B cell (primary cell): Measurements from ENCODE around the gene ST8SIA3. TPM values are rescaled to one million over a fixed set of nuclear protein-coding genes. Genes with fewer than 3 reads are reported as not detected.

ENCODE experiments used
- ATAC-seq: fragments of 200-7000 bp; cut with Tn5 transposase; one replicate; pipeline ENCODE4 v1.10.0; 2021; ENCODE audit warnings: low read depth, mild to moderate bottlenecking, moderate number of reproducible peaks, moderate library complexity
- CTCF ChIA-PET: fragments of 350-600 bp; sonication (Branson Sonifier 250); formaldehyde crosslinking; loops from one replicate; lab custom pipeline; 2021; ENCODE audit warnings: antibody characterized with exemption, inconsistent platforms; lab: Charles Lee
- POLR2A ChIA-PET: fragments of 350-600 bp; sonication (Branson Sonifier 250); formaldehyde crosslinking; loops from one replicate; lab custom pipeline; 2021; ENCODE audit warnings: antibody characterized with exemption; lab: Charles Lee
- DNase-seq: peaks from one replicate; pipeline ENCODE4 v3.0.0; 2013
- H2AFZ ChIP-seq: 2 replicates; pipeline ENCODE4 v1.6.1; 2012; ENCODE audit warnings: mild to moderate bottlenecking, low read depth, low read length; ENCODE audit not compliant: insufficient read depth, poor library complexity, severe bottlenecking
- H3K27ac ChIP-seq, 2 donors: 1 replicate in 1 of 2; 2 replicates in 1 of 2; pipeline ENCODE4 v1.5.1; 2012 to 2013; ENCODE audit warnings: low read length in 2 of 2, mild to moderate bottlenecking in 2 of 2, moderate library complexity in 1 of 2
- H3K27me3 ChIP-seq, 4 experiments: fragments of 200-600 bp in 1 of 4; sonication (generic) in 1 of 4; replicated peaks in 1 of 4; 1 replicate in 2 of 4; 2 replicates in 2 of 4; pipeline versions ENCODE4 v1.6.1 to v1.7.0; 2013 to 2016; ENCODE audit warnings: low read length in 3 of 4, mild to moderate bottlenecking in 2 of 4, mixed read lengths in 1 of 4, moderate library complexity in 1 of 4; ENCODE audit not compliant: insufficient read depth in 4 of 4, control insufficient read depth in 3 of 4; ENCODE audit errors: control extremely low read depth in 1 of 4
- H3K36me3 ChIP-seq, 2 experiments: replicated peaks in 1 of 2; 1 replicate in 1 of 2; 2 replicates in 1 of 2; pipeline versions ENCODE4 v1.6.1 to v1.7.1; 2013; ENCODE audit warnings: low read length in 1 of 2; ENCODE audit not compliant: insufficient read depth in 2 of 2, control insufficient read depth in 1 of 2; ENCODE audit errors: control extremely low read depth in 1 of 2, extremely low read depth in 1 of 2
- H3K4me1 ChIP-seq, 2 donors: fragments of 200-600 bp in 1 of 2; sonication (generic) in 1 of 2; 1 replicate in 1 of 2; 2 replicates in 1 of 2; pipeline versions ENCODE4 v1.5.1 to v1.6.1; 2013 to 2017; ENCODE audit warnings: low read length in 2 of 2; ENCODE audit not compliant: control insufficient read depth in 2 of 2, insufficient read depth in 2 of 2
- H3K4me2 ChIP-seq: replicated peaks from 2 replicates; pipeline ENCODE3; 2012; ENCODE audit warnings: mild to moderate bottlenecking, low read depth, low read length; ENCODE audit not compliant: poor library complexity, severe bottlenecking
- H3K4me3 ChIP-seq, 5 experiments: fragments of 200-600 bp in 1 of 5; sonication (generic) in 1 of 5; 1 replicate in 3 of 5; 2 replicates in 2 of 5; pipeline versions ENCODE4 v1.5.1 to v1.7.0; 2011 to 2016; ENCODE audit warnings: low read length in 4 of 5, mild to moderate bottlenecking in 4 of 5, low read depth in 2 of 5, control low read depth in 1 of 5, moderate library complexity in 1 of 5; ENCODE audit not compliant: insufficient read depth in 1 of 5; ENCODE audit errors: control extremely low read depth in 1 of 5, extremely low read depth in 1 of 5
- H3K79me2 ChIP-seq: fragments of 200-600 bp; sonication (generic); one replicate; pipeline ENCODE4 v1.6.0; 2016; ENCODE audit warnings: low read length; ENCODE audit not compliant: control insufficient read depth, insufficient read depth
- H3K9ac ChIP-seq: fragments of 200-600 bp; sonication (generic); 2 replicates; pipeline ENCODE4 v1.6.1; 2017; ENCODE audit warnings: mild to moderate bottlenecking, low read length, moderate library complexity
- H3K9me3 ChIP-seq, 3 donors: one replicate each; pipeline versions ENCODE4 v1.6.1 to v1.7.1; 2013; ENCODE audit warnings: low read length in 2 of 3; ENCODE audit not compliant: control insufficient read depth in 2 of 3, insufficient read depth in 1 of 3; ENCODE audit errors: control extremely low read depth in 1 of 3
- H4K20me1 ChIP-seq: 2 replicates; pipeline ENCODE4 v1.6.0; 2012; ENCODE audit warnings: mild to moderate bottlenecking, low read length; ENCODE audit not compliant: insufficient read depth, control insufficient read depth, poor library complexity, severe bottlenecking
- H3K27ac Mint-ChIP-seq: one replicate; pipeline ENCODE4 v1.8.0; 2021; ENCODE audit warnings: mixed read lengths
- H3K27me3 Mint-ChIP-seq: one replicate; pipeline ENCODE4 v1.8.0; 2021; ENCODE audit warnings: mixed read lengths
- H3K4me1 Mint-ChIP-seq: one replicate; pipeline ENCODE4 v1.8.0; 2021; ENCODE audit warnings: mixed read lengths
- H3K4me3 Mint-ChIP-seq: one replicate; pipeline ENCODE4 v1.8.0; 2021; ENCODE audit warnings: mixed read lengths
- H3K9me3 Mint-ChIP-seq: one replicate; pipeline ENCODE4 v1.8.0; 2022; ENCODE audit warnings: mixed read lengths; ENCODE audit not compliant: insufficient read depth
- CTCF ChIP-seq: fragments of 200-600 bp; IDR thresholded peaks from one replicate; pipeline ENCODE4 v1.8.0; 2022; ENCODE audit warnings: antibody characterized with exemption, mild to moderate bottlenecking
- EZH2 ChIP-seq: IDR thresholded peaks from 2 replicates; pipeline ENCODE4 v1.6.1; 2012; ENCODE audit warnings: borderline replicate concordance, low read depth, mild to moderate bottlenecking, moderate library complexity, low read length; ENCODE audit not compliant: insufficient read depth, poor library complexity, severe bottlenecking
- WGBS: methylation state at CpG from one replicate; pipeline ENCODE4 v1.1.5; 2013; ENCODE audit warnings: missing lambda C conversion rate; ENCODE audit not compliant: insufficient coverage; 5-methylcytosine and 5-hydroxymethylcytosine counted together
- intact Hi-C: fragments of 100-400 bp; cut with micrococcal nuclease; formaldehyde crosslinking; loops from one replicate; pipeline ENCODE4 v1.10.0; 2022
- polyA plus RNA-seq: library from polyadenylated mRNA; depleted of rRNA; stranded (reverse); fragments of >200 nt; gene quantifications from 2 replicates; pipeline ENCODE4 v1.2.3, GENCODE V29; 2012
- total RNA-seq, 2 donors: library from RNA; stranded (reverse); fragments of 120-200 nt in 1 of 2; gene quantifications; 1 replicate in 1 of 2; 2 replicates in 1 of 2; pipeline versions ENCODE4 v1.2.3 to v1.2.4, GENCODE V29; 2013 to 2022

Gene ST8SIA3
- total and polyA plus RNA-seq, 2 donors (not counting 1 experiment from before 2014, with no cell fraction given), result not detected

GRCh38 chr18:57325491-57326166, 26.7 kb upstream of the ST8SIA3 start:
- H3K4me1 Mint-ChIP-seq, result no peaks in the 10 kb centered on the region
- H3K4me3 Mint-ChIP-seq, result no peak overlapping the region
- no peaks in the 10 kb centered on the region for H3K9me3 Mint-ChIP-seq
- Histone ChIP-seq H3K27ac (no peak overlapping the region), H4K20me1 (no peaks in the 10 kb centered on the region), H3K27me3 (no peaks in the 10 kb centered on the region), H3K36me3 (no peaks in the 10 kb centered on the region), H3K4me1 (no peaks in the 10 kb centered on the region), H2AFZ (no peak overlapping the region), H3K4me3 (no peak overlapping the region), H3K79me2 (no peaks in the 10 kb centered on the region), H3K9me3 (peaks cover 0 to 3% (median 0%) of the 10 kb centered on the region in 3 donors), H3K9ac (no peak overlapping the region), H3K4me2 (no peak overlapping the region)
- CTCF ChIA-PET, result no interaction called here
- intact Hi-C loops, result no loop called here
- TF ChIP-seq CTCF, result no peak
- no peak for TF ChIP-seq EZH2
- DNase-seq, result no peak
- no peak overlapping the region for H3K27ac Mint-ChIP-seq
- POLR2A ChIA-PET, result no interaction called here
- no peak for ATAC-seq
- WGBS, result 18% methylated on average over 1 of the region's 1 CpG
- peaks cover 18% of the 10 kb centered on the region for H3K27me3 Mint-ChIP-seq

GRCh38 chr18:57326718-57327323, 25.5 kb upstream of the ST8SIA3 start:
- POLR2A ChIA-PET, result no interaction called here
- Histone ChIP-seq H3K4me2 (no peak overlapping the region), H3K4me1 (no peaks in the 10 kb centered on the region), H3K79me2 (no peaks in the 10 kb centered on the region), H3K4me3 (no peak overlapping the region), H3K36me3 (no peaks in the 10 kb centered on the region), H2AFZ (no peak overlapping the region), H3K27ac (no peak overlapping the region), H3K27me3 (peaks cover 0 to 3% (median 0%) of the 10 kb centered on the region in 4 experiments), H4K20me1 (no peaks in the 10 kb centered on the region), H3K9me3 (peaks cover 0 to 2% (median 0%) of the 10 kb centered on the region in 3 donors), H3K9ac (no peak overlapping the region)
- DNase-seq, result no peak
- CTCF ChIA-PET, result no interaction called here
- H3K4me3 Mint-ChIP-seq, result no peak overlapping the region
- H3K27ac Mint-ChIP-seq, result no peak overlapping the region
- ATAC-seq, result no peak
- peaks cover 15% of the 10 kb centered on the region for H3K27me3 Mint-ChIP-seq
- TF ChIP-seq CTCF, result no peak
- no peak for TF ChIP-seq EZH2
- no peaks in the 10 kb centered on the region for H3K9me3 Mint-ChIP-seq
- no peaks in the 10 kb centered on the region for H3K4me1 Mint-ChIP-seq
- intact Hi-C loops, result no loop called here
- WGBS, result 83% methylated on average over 6 of the region's 8 CpGs
